DLD1 (cell line): ENCODE data around the gene PFDN2.

Experiments
- in situ Hi-C: cut with HindIII; loops from 2 replicates; pipeline ENCODE4 v1.10.0; 2017; ENCODE audit warnings: low sequenced_read_pairs

PFDN2 gene

DNA sequence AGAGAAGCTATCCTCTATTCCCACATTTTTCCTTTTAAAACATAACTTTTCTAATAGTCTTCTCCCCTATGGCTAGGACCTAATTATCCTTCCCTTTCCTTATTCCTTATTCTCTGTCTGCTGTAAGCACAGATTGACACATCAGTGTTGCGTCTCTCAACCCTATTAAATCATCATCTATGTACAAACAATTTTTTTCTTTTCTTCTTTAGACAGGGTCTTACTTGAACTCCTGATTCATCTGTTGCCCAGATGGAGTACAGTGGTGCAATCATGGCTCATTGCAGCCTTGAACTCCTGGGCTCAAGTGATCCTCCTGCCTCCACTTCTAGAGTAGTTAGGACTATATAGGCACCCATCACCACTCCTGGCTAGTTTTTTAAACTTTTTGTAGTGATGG is 11.4 kb downstream of the PFDN2 start:
- in situ Hi-C loops, result no loop called here

DNA sequence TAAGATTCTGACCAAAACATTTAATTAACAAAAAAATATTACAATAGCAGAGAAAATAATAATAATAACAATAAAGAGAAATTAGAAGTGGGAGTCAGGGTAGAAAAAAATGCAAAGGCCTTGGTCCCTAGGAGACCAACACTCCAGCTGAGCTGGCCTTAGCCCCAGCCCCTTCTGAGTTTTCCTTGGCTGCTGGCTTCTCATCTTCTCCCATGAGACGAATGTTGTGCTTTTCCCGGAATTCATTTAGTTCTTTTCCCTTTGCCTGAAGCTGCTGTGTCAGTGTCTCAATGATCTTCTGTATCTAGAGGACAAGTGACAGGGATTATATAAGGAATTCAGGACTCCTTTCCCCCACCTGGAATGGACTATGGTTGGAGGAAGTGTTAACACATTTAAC is 17.3 kb downstream of the PFDN2 start:
- in situ Hi-C loops, result no loop called here

DNA sequence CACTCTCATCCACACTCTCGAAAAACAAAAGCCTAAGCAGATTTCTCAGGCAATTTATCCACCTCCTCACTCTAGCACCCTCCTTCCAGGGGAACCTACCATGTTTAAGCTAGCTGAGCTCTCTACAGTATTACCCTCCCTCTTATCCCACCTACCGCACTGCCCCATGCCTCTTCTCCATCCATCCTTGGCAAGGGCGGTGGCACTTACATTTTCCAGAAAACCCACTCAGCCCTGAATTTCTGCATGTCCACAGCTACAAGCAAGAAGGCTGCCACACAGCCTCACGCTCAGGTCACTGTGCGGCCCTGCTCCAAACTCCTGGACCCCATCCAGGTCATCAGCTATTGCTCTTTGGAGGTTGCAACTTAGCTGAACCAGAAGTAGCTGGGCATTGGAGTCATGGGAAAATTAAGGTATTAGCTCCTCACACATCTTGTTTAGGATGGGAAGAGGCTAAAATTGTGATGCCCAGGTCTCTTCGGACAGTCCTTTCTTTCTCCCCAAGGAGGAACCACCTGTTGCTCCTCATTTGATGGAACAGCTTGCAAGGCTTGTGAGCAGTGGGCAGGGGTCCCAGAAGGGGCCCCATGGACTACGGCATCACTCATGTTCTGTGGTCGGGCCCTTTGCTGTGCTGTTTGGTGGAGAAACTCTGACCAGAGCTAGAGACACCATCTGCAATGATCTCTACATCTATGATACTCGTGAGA is 18.6 kb downstream of the PFDN2 start:
- in situ Hi-C loops, result no loop called here

GRCh38 chr1:161098210-161099068 is 19.4 kb downstream of the PFDN2 start, which contains the start of gene KLHDC9:
TSS of gene KLHDC9 (plus strand) at chr1:161098361. CDS start at chr1:161098536, 175 bp downstream.
- in situ Hi-C loops, result no loop called here

DNA sequence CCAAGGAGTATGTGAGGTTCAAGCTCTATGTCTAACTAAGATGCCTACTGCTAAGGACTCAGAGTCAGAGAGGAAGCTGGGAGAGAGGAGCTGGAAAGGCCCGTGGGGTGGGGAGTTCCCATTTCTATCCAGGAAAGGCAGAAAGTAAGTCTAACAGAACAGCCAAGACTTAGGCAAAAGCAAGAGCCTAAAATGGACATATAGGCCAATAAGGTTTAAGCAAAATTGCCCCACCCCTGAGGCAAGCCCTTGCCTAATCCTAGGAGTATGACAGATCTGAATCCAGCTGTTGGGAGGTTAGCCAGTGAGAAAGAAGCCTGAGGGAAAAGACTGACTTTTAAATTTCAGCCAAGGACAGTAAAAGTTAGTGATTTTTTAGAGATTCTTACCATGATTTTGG is 21.3 kb downstream of the PFDN2 start:
- in situ Hi-C loops, result no loop called here

- in situ Hi-C loops, result no loop called here
These were observed 21.8 kb downstream of the PFDN2 start for GRCh38 chr1:161096015-161096414.

- in situ Hi-C loops, result no loop called here
These were observed 22.6 kb downstream of the PFDN2 start for GRCh38 chr1:161095230-161095629.

GRCh38 chr1:161094481-161094880 is 23.4 kb downstream of the PFDN2 start:
- in situ Hi-C loops, result no loop called here

- in situ Hi-C loops, result no loop called here
These were observed 25.2 kb downstream of the PFDN2 start for GRCh38 chr1:161092621-161093028.

- in situ Hi-C loops, result no loop called here
These were observed 25.9 kb downstream of the PFDN2 start for GRCh38 chr1:161091796-161092507.

DNA sequence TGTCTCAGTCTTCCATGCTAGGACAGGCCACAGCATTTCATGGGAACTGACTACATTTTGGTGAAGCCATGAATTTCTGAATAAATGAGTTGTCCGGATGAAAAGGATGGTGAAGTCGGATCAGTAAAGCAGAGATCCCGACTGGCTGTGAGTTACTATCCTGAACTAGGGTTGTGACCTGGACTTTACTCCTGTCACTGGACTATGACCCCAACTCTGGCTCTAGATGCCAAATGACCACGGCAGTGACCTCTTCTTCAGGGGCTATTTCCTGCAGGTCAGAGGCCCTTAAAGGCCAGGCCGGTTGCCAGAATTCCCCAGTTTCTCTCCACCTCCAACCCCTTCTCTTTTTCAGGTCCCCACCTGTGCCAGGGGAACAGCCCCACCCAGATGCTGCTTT is 26.7 kb downstream of the PFDN2 start:
- in situ Hi-C loops, result no loop called here

DNA sequence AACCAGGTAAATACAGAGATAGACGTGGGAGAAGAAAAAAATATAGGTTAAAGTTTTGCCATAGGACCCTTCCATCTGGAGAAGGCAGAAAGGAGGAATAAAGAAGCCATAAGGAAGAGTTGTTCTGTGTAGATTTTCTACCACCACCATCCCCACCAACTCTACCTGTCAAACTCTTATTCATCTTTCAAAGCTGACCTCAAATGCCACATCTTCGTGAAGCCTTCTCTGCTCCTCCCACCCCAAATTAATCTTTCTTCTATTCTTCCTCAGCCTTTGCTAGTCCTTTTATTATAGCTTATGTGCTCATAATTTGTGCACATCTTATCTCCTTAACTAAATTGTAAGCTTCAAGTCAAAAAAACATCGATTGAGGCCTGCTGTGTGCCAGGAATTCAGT is 27.2 kb downstream of the PFDN2 start:
- in situ Hi-C loops, result no loop called here

DNA sequence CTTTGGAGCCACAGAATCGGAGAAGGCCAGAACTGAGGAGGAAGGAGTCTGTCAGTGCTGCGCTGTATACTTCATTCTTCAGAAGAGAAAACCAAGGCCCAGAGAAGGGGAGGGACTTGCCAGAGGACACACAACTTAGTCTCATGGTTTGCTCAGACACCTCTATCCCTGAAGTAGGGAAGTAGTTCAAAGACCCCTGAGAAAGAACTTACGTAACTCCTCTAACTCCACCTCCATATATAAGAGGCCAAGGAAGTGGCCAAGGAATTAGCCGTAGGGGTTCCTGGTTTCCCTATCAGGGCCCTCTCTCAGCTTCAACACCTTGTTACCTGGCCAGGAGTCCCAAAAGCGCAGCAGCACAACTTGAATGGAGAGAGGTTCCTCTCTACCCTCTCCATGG is 27.9 kb downstream of the PFDN2 start:
- in situ Hi-C loops, result no loop called here

- in situ Hi-C loops, result no loop called here
These were observed 28.4 kb downstream of the PFDN2 start, which contains the start of gene NECTIN4 for GRCh38 chr1:161089251-161089924. TSS of gene NECTIN4 (minus strand) at chr1:161089558. CDS start at chr1:161089296, 262 bp downstream.

GRCh38 chr1:161088587-161089110 is 29.2 kb downstream of the PFDN2 start:
- in situ Hi-C loops, result no loop called here

DNA sequence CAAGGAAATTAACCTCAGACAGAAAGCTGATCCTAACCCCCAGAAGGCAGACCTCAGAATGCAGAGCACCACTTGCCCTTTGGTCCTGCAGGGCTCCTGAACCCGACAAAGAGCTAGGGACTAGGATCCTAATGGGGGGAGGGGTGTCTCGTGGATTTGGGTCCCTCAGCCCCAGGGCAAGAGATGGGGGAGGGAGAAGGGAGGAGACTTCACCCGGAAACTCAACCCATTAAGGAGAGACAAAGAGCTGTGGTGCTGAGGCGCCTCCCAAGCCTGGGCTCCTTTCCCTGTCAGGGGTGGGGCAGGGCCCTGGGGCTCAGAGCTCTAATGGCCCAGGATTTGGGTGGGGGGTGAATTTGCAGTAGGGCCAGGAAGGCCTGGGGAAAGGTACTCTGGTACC is 31.4 kb downstream of the PFDN2 start:
- in situ Hi-C loops, result no loop called here

GRCh38 chr1:161085165-161085564 is 32.7 kb downstream of the PFDN2 start:
- in situ Hi-C loops, result no loop called here

DNA sequence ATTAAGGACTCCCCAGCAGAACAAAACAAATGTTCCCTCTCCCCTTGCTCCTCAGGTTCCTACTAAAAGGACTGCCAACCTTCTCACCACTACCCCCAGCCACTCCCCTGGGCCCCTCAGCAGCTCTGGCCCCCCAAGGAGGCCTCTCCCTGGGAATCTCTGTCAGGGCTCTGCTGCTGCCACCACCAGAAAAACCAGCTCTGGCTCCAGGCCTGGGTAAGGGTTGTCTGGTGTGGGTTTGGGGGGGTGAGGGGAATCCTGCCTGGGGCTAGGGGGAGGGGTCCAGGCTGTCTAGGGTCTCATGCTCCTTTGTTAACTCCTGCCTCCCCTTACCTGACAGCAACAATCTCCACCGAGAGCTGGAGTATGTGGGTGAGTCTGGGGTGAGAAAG is 33.2 kb downstream of the PFDN2 start:
- in situ Hi-C loops, result no loop called here

GRCh38 chr1:161083748-161084596 is 33.9 kb downstream of the PFDN2 start:
- in situ Hi-C loops, result no loop called here
